GM21381 (cell line): ENCODE data around the gene CARS2.
"Not testable (repeated sequence)": the region's sequence is repeated elsewhere in the genome, so short reads cannot be mapped to it uniquely, and the experiment has no call there.

ENCODE experiments used
- ATAC-seq: cut with Tn5 transposase; IDR thresholded peaks from one replicate; pipeline ENCODE4 v1.9.1; 2021; ENCODE audit warnings: mild to moderate bottlenecking, moderate library complexity; ENCODE audit not compliant: unreplicated experiment

The CARS2 gene

DNA sequence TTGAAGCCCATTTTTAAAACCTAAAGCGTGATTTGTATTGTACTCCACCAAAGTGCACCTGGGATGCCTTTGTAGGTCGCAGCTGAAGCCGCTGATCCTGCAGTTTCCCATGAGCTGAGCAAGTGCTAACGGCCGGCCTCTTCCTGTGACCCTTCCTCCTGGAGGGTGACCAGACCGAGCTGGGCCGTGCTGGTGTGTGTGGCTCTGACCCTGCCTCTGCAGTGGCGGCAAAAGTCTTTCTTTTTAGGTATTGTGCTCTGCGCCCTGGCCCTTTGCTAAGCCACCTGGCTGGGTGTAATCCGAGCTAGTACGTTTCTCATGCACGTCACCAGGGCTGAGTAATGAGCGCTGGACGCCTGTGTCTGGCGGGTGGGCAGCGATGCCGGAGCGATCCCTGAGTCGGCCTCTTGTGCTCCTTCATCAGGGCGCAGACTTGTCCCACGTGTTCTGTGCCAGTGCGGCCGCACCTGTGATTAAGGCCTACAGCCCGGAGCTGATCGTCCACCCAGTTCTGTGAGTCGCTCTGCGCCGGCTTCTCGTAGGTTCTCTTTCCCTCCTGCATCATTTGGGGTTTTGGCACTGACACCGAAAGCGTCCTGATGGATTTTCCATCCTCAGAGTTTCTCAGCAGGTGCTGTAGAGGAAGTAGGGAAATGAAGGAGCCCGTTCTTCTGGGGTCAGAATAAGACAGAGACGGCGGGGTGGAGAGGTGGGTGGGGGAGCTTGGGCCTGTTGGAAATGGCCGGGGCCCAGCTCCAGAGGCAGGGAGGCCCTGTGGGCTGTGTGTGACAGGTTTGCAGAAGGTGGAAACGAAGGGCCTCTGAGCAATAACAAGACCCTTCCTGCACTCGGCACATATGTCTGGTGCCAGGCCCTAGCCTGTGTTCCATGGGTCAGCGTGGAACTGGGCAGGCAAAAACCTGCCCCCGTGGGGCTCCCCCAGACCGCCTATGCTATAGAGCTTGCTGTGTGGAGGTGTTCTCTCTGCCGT is 80.9 kb downstream of the CARS2 start:
- ATAC-seq = no peak

DNA sequence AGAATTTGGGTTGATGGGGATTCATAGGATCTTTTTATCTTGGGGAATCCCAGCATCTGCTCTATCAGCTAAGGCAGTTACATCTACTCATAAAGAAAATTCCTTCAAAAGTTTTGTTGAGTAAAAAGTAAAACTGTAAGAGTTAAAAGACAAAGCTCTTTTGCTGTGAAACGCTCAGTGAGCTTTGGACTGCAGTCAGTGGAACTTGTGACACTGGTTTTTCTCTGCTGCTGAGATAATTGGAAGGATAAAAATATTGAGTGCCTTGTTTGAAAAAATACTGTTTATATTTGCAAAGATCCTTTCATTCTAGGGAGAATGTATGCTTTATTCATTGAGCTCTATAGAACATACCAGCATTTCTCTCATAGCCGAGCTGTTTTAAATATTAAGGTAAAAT is 85.3 kb downstream of the CARS2 start:
- no peak for ATAC-seq

DNA sequence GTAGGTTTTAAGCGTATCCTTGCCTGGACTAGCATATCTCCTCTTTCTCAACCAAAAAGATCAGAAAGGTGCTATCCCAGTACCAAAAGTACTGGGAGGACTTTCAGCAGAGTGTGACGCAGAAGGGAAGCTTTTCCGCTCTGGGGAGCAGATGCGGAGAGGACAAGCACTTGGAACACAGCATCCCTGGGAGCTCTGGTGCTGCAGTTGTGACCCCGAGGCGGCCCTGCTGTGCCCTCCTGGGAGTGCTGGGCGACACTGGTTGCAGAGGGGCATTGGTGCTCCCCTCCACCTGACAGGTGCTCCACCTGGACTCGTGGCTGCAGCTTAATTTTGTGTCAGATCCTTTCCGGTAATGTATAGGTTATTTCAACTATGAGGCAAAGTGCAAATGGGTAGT is 87.1 kb downstream of the CARS2 start:
- ATAC-seq = no peak

DNA sequence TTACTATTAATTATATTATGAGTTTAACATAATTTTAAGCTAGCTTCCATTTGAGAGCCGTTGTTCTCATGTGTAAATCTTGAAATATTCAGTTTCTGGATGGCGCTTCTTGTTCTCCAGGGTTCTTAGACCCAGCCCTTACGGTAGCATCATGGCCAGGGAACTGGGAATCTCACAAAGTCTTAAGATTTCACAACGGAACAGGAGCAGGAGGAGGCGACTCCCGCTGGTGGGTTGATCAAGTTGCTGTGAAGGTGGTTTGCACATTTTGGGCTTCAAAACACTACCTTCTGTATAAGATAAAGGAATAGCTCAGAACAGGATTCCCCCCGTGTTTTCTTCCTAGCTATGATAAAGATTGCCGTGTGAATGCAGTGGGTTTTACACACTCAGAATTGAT is 87.7 kb downstream of the CARS2 start:
- ATAC-seq = no peak

DNA sequence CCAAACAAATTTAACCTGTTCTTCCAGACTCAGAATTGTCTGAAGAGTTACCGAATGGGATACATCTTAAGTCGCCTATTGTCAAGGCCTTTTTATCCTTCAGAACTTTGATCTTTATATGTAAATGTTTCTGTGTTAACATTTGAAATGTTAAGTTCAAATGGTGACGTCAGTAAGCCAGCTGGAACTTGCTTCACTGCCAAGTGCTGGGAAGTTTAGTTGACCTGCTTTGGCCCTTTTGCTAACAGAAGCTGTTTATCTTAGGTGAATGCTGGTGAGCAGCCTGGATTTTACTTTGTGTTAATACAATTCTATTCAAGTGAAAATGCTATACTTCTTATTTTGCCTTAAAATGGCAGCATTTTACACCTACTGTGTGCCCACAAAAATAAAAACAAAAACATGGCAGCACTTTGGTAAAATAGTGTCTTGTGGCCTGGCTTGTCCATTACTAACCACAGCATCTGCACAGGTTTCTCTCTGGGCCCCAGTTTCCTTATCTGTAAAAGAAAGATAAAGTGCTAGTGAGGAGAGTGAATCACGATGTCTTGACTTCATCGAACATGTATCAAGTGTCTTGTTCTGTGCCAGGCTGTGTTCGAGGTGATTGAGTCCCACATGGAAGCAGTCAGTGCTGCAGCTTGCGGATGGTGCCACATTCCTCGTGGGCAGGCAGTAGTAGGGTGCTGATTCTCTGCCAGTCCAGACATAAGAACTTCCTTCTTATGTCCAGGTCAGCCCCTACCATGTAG is 88.4 kb downstream of the CARS2 start:
- ATAC-seq = no peak

DNA sequence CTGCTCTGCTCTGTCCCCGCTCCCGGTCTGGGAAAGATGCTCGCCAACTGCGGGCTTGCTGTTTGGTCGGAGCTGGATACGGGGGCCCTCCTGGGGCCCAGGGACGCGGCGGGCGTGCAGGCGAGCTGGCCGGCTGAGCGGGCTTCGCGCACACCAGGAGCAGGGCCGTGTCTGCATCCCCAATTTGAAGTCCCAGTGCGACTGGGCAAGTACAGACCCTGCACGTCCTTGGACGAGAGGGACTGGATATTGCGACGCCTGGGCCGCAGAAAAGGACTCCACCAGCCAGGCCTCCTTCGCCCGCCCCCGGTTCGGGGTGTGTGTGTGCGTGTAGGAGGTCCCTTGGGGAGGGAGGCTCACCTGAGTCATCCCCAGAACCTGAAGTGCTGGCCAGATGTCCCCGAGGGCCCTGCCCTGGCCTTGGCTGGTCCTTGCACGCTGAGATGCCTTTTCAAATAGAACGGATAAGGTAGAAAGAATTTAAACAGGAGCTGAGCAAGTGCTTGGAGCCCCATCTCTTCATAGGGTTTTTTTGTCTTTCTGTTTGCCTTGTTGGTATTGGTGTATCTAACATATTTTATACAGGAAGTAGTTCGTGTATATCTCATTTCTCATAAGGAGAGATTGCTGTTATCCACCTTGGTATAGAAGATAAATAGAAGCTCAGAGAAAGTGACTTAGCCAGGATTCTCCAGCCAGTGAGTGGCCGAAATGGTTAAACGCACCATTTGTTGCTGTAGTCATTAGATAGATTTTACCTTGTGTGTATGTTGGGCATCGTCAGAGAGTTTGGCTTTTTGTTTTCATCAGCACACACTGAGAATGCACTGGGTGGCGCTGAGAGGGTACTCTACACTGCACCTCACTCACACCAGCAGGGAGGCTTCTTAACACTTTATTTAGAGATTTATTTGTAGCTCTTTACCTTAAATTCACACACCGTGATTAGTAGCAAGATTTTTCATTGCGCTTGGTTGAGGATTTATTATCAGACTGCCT is 89.5 kb downstream of the CARS2 start:
- peak; percentile 42 for ATAC-seq

DNA sequence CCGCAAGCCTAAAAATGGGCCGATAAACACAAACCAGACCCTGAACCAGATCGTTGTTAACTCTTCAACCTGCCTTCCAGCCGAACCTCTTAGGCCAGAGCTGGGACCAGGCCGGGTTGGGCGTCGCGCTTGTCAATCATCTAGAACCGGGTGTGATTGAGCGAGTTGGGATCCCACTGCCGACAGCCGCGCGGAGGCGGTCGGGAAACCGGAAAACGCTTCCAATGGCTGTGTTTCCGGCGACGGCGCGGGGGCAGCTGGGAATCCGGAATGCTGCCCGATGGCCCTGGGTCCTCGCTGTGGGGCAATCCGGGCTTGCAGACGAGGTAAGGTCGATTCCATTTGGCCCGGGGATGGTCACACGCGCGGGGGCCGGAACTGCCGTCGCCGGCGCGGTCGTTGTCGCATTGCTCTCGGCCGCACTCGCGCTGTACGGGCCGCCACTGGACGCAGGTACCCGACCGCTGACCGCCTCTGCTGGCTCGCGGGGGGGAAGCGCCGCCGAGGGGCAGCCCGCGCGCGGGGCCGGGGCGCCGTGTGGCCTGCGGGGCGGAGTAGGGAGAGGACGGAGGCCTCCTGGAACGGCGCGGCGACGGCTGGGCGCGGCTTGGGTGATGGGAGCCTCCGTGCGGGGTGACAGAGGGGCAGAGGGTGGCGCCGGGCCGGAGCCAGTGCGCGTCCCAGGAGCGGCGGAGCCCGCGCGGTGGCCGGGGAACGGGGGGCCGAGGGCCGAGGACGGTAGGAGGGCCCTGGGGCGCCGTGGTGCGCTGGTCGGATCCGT is 90.4 kb downstream of the CARS2 start, which contains the start of gene NAXD:
Gene NAXD (plus strand): TSS at position 224 of the 781 bp plus-strand sequence. CDS start 57 bp downstream, at position 281.
- ATAC-seq = peak; percentile 74

DNA sequence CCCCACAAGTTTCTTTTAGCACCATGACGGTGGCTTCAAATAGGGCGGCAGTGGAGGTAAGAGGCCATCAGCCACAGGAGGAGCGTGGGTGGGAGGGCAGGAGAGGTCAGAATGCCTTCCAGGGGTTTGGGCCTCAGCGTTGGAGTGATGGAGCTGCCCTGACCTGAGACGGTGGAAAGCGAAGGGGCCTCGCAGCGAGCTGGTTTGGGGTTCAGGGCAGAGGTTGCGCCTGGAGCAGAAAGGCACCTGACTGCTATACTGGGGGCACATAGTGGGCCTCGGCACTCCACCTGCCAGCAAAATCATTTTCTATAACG is 91.0 kb downstream of the CARS2 start:
- no peak for ATAC-seq

DNA sequence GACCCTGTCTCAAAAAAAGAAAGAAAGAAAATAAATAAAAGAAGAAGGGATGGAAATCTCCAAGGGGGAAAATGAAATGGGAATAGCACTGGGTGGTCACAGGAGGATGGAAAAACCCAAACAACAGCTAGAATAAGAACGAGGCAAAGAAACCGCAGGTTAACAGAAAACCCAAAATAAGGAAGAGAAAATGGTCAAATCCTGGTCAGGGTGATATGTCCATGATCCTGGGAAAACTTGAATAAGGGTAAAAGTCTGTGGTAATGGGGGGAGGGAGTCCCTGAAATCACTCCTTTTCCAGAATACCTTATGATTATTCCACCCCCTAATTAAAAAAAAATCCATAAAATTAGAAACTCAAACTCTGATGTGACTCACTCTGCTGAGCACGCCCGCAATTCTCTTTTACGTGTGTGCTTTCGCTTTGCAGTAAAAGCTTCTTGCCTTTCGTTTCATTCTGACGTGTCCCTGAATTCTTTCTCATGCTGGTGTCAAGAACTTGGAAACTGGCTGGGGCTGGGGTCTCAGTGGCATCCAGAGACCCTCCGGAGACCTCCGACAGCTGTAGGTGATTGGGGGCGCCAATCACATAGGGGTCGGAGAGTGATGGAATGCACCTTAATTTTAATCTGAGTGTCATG is 94.8 kb downstream of the CARS2 start:
- ATAC-seq = peak; percentile 55

DNA sequence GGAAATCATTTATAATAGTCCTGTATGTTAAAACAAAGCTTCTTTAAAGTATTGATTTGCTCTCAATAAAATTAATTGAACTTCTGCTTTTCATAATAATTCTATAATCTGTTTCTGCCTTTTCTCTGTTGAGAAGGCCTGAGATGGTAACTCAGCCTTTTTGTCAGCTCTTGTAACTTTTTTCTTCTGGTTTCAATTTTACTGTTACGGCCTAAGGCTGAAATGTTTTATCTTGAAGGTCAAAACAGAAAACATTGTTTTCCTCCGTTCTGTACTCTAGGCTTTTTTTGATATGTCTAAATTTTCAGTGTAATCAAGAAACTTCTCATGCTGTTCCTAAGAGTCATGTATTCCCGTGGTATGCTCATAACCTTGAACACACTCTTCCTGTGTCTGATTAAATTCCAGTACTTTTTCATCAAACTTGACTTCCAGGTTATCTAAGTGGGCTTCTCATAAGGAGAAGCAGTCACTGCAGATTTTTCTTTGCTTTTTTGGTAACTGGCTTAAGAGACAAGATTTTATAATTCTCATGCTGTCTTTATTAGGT is 98.2 kb downstream of the CARS2 start:
- ATAC-seq = no peak

DNA sequence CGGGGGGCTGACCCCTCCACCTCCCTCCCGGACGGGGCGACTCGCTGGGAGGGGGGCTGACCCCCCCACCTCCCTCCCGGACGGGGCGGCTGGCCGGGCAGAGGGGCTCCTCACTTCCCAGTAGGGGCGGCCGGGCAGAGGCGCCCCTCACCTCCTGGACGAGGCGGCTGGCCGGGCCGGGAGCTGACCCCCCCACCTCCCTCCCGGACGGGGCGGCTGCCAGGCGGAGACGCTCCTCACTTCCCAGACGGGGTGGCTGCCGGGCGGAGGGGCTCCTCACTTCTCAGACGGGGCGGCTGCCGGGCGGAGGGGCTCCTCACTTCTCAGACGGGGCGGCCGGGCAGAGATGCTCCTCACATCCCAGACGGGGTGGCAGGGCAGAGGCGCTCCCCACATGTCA is 99.6 kb downstream of the CARS2 start:
- ATAC-seq = not testable (repeated sequence)

DNA sequence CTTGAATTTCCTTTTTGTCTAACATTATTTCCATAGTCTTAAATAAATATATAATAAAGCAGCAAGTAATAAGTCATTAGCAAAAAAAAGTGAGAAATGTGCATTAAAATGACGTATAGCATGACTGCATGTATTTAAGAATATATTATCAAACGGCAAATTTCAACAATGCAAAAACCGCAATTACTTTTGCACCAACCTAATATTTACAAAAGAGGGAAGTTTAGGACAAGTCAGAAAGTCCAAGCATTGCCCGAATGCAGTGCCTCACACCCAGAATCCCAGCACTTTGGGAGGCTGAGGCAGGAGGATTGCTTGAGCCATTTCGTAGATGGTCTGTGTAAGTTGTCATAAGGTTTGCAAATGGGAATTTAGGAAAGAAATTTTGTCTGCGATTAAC is 100.8 kb downstream of the CARS2 start:
- ATAC-seq = no peak

DNA sequence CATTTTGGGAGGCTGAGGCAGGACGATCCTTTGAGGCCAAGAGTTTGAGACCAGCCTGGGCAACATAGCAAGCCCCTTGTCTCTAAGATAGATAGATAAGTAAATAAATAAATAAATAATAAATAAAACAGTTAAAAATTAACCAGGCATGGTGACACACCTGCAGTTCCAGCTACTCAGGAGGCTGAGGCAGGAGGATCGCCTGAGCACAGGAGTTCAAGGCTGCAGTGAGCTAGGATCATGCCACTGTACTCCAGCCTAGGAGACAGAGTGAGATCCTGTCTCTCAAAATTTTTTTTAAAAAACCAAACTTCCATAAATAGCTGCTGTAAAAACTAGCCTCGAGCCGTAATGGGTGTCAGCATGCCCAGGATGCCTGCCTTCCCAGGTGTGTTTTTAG is 104.9 kb downstream of the CARS2 start:
- ATAC-seq = no peak

DNA sequence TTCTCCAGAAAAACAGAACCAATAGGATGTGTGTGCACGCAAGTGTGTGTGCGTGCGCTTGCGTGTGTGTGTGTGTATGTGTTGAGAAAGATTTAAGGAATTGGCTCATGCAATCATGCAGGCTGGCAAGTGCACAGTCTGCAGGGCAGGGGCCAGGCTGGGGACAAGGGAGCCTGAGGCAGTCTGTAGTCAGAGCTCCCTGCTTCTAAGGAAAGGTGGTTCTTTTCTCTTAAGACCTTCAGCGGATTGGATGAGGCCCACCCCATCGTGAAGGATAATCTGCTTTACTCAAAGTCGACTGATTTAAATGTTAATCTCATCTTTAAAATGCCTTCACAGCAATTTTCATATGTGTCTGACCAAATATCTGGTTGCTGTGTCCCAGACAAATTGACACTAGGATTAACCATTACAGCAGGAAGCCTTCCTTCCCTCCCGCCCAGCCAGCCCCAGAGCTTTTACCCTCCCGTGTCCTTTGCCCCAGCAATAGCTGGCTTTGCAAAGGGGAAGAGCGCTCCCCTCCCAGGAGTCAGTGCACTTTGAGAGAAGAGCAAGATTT is 105.6 kb downstream of the CARS2 start:
- ATAC-seq = no peak

DNA sequence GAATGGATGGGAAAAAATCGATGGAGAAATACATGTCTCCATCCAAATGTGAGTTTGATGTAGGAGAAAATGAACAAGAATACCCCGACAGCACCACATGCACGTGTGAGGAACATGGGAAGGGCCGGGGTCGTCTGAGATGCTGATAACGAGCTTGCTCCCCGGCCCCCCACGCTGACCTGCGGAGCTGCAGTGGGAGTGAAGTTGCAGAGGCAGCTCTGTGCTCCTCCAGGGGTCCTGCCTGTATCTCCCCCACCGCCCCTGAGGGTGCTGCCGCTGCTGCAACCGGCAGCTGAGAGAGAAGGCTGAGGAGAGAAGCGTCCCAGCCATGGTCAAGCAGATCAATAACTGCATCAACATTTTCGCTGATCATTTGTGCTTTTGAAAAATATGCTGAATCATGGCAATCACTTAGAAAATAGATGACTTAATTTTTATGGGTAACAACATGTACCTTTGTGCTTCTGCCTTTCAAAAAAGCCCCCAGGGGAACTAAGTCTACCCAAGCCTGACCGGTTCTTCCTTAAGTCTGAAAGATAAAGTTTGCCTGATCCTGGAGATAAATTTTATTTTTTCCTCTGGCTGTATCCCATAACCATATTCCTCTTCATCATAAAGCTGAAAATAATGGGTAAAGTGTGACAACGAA is 108.8 kb downstream of the CARS2 start:
- no peak for ATAC-seq

DNA sequence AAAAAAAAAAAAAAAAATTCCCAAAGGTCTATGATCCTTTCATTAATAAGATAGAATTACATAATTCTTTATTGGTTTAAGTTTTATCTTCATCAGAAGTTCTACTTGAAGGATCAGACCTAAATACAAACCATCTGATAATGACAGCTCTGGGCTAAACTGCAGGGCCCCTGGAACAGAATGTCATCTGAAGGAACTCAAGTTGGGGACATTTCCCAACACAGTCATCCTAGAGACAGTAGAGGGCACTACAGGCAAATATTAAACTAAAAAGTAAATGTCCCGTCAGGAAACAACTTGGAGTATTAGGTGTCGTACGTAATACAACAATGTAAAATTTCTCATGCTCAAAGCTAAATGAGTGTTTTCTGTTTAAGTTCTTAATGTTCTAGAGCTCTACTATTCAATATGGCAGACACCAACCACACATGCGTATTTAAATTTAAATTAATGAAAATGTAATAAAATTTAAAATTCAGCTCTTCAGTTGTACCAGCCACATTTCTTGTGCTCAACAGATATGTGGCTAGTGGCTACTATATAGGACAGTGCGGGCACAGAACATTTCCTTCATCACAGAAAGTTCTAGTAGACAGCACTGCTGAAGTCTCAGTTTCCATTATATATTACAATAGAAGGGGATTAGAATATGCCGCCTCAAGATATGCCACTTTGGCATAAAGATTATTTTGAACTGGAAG is 112.3 kb downstream of the CARS2 start:
- ATAC-seq = peak; percentile 76

DNA sequence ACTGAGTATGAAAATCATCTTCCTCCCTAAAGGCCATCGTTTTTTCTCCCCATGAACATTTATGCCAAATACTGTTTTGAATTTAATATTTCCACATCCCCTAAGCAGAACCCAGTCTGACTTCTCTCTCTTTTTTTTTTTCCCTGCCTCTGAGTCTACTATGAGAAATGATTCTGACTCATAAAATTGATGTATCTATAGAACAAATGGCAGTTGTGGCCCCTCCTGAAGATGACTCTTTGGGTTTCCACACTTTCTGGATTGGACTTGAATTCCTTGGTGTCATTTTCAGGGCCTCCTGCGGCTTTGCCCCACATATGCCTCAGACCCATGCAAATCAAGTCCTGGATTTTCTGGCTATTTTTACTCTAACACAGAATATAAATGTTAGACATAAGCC is 113.3 kb downstream of the CARS2 start:
- no peak for ATAC-seq
